ENCODE results near the gene ANKRD28.

DNA sequence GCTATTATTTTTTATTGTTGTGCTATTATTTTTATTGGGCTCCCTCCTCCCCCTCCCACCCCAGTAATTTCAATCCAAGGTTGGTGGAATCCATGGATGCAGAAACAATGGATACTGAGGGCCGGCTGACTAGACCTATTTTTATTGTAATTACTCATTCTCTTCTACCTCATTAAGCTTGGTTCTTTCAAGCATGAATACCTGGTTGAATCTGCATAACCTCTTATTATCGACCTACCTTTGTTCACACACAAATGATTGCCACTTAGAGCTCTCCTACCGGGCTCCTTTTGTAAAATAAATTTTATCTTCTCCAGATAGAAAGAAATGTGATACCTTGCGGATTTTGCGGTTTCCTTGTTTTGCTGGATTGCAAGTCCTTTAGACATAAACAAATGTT, 164.6 kb downstream of the ANKRD28 start:
- TF ChIP-seq TAF1 (IDR thresholded peaks at IDR 0.05; ENCODE audit: borderline replicate concordance, insufficient read depth, low read length): no peak
- TF ChIP-seq, protein P1, sequence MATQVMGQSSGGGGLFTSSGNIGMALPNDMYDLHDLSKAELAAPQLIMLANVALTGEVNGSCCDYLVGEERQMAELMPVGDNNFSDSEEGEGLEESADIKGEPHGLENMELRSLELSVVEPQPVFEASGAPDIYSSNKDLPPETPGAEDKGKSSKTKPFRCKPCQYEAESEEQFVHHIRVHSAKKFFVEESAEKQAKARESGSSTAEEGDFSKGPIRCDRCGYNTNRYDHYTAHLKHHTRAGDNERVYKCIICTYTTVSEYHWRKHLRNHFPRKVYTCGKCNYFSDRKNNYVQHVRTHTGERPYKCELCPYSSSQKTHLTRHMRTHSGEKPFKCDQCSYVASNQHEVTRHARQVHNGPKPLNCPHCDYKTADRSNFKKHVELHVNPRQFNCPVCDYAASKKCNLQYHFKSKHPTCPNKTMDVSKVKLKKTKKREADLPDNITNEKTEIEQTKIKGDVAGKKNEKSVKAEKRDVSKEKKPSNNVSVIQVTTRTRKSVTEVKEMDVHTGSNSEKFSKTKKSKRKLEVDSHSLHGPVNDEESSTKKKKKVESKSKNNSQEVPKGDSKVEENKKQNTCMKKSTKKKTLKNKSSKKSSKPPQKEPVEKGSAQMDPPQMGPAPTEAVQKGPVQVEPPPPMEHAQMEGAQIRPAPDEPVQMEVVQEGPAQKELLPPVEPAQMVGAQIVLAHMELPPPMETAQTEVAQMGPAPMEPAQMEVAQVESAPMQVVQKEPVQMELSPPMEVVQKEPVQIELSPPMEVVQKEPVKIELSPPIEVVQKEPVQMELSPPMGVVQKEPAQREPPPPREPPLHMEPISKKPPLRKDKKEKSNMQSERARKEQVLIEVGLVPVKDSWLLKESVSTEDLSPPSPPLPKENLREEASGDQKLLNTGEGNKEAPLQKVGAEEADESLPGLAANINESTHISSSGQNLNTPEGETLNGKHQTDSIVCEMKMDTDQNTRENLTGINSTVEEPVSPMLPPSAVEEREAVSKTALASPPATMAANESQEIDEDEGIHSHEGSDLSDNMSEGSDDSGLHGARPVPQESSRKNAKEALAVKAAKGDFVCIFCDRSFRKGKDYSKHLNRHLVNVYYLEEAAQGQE (IDR thresholded peaks at IDR 0.05; ENCODE audit: insufficient read depth in 1 of 2, low read depth in 2 of 2, low read length in 2 of 2): no peak
